B cell (primary cell): ENCODE data around the gene MYL7.

Experiments used
- EZH2 ChIP-seq: IDR thresholded peaks from 2 replicates; pipeline ENCODE4 v1.6.1; 2012; ENCODE audit warnings: borderline replicate concordance, low read depth, mild to moderate bottlenecking, moderate library complexity, low read length; ENCODE audit not compliant: insufficient read depth, poor library complexity, severe bottlenecking
- TF ChIP-seq, protein P1 (sequence below): fragments of 200-600 bp; IDR thresholded peaks from one replicate; pipeline ENCODE4 v1.8.0; 2022; ENCODE audit warnings: antibody characterized with exemption, mild to moderate bottlenecking

DNA sequence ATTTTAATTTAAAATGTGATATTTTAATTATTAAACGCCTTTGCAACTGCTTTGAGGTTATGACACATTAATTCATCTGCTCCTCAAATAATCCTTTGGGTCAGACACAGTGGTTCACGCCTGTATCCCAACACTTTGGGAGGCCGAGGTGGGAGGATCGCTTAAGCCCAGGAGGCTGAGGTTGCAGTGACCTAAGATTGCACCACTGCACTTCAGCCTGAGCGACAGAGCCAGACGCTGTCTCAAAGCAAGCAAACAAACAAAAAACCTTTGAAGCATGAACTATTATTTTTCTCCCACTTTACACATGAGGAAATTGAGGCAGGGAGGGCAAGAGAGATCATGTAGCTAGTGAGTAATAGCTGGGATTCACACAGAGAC is 16.3 kb downstream of the MYL7 start:
- TF ChIP-seq, protein P1, sequence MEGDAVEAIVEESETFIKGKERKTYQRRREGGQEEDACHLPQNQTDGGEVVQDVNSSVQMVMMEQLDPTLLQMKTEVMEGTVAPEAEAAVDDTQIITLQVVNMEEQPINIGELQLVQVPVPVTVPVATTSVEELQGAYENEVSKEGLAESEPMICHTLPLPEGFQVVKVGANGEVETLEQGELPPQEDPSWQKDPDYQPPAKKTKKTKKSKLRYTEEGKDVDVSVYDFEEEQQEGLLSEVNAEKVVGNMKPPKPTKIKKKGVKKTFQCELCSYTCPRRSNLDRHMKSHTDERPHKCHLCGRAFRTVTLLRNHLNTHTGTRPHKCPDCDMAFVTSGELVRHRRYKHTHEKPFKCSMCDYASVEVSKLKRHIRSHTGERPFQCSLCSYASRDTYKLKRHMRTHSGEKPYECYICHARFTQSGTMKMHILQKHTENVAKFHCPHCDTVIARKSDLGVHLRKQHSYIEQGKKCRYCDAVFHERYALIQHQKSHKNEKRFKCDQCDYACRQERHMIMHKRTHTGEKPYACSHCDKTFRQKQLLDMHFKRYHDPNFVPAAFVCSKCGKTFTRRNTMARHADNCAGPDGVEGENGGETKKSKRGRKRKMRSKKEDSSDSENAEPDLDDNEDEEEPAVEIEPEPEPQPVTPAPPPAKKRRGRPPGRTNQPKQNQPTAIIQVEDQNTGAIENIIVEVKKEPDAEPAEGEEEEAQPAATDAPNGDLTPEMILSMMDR: no peak
- TF ChIP-seq EZH2: no peak
